COLO668 (cell line): Measurements from ENCODE around the gene VPS8.

ENCODE experiments used
- DNase-seq: peaks from one replicate; lab custom pipeline; 2025; ENCODE audit not compliant: unreplicated experiment; lab: John Stamatoyannopoulos, UW

VPS8 gene

GRCh38 chr3:185084901-185085300, 272.9 kb downstream of the VPS8 start:
- no peak for DNase-seq

- no peak for DNase-seq
Observed at GRCh38 chr3:185087419-185087818, 275.5 kb downstream of the VPS8 start.

- no peak for DNase-seq
Observed at GRCh38 chr3:185089343-185089742, 277.4 kb downstream of the VPS8 start.

GRCh38 chr3:185089751-185090150, 277.8 kb downstream of the VPS8 start:
- no peak for DNase-seq

- DNase-seq = no peak
Observed at GRCh38 chr3:185090811-185091210, 278.8 kb downstream of the VPS8 start.

- DNase-seq = no peak
Observed at GRCh38 chr3:185093116-185093515, 281.1 kb downstream of the VPS8 start.

GRCh38 chr3:185094697-185095096, 282.7 kb downstream of the VPS8 start:
- DNase-seq = no peak
